GM23248 (cell line): ENCODE results near the gene EML1. TPM values are rescaled to one million over a fixed set of nuclear protein-coding genes. Genes with fewer than 3 reads are reported as not detected.

ENCODE experiments used
- DNase-seq: peaks from one replicate; pipeline ENCODE4 v3.0.0-alpha.2; 2015
- H2AFZ ChIP-seq: fragments of 200-600 bp; sonication (generic); 2 replicates; pipeline ENCODE4 v1.6.1; 2016; ENCODE audit warnings: antibody characterized with exemption
- H3F3A ChIP-seq: fragments of 200-600 bp; sonication (generic); 2 replicates; pipeline ENCODE4 v1.6.1; 2016; ENCODE audit warnings: mild to moderate bottlenecking, antibody characterized with exemption, mixed run types; ENCODE audit not compliant: insufficient read depth
- H3K27ac ChIP-seq: fragments of 200-600 bp; sonication (generic); 2 replicates; pipeline ENCODE4 v1.5.1; 2016; ENCODE audit warnings: mild to moderate bottlenecking
- H3K27me3 ChIP-seq: fragments of 200-600 bp; sonication (generic); replicated peaks from 2 replicates; pipeline ENCODE4 v1.6.1; 2016; ENCODE audit warnings: mild to moderate bottlenecking; ENCODE audit not compliant: insufficient read depth
- H3K36me3 ChIP-seq: fragments of 200-600 bp; sonication (generic); 2 replicates; pipeline ENCODE4 v1.6.1; 2016; ENCODE audit warnings: low read depth, mild to moderate bottlenecking
- H3K4me1 ChIP-seq: fragments of 200-600 bp; sonication (generic); 2 replicates; pipeline ENCODE4 v1.6.1; 2016; ENCODE audit warnings: mild to moderate bottlenecking; ENCODE audit not compliant: insufficient read depth
- H3K4me2 ChIP-seq: fragments of 200-600 bp; sonication (generic); one replicate; pipeline ENCODE4 v1.6.1; 2016; ENCODE audit warnings: mild to moderate bottlenecking; ENCODE audit not compliant: unreplicated experiment
- H3K4me3 ChIP-seq: fragments of 200-600 bp; sonication (generic); 2 replicates; pipeline ENCODE4 v1.5.1; 2016; ENCODE audit warnings: mild to moderate bottlenecking
- H3K79me2 ChIP-seq: fragments of 200-600 bp; sonication (generic); 2 replicates; pipeline ENCODE4 v1.6.1; 2016; ENCODE audit warnings: mild to moderate bottlenecking; ENCODE audit not compliant: insufficient read depth
- H3K9ac ChIP-seq: fragments of 200-600 bp; sonication (generic); 2 replicates; pipeline ENCODE4 v1.6.1; 2016; ENCODE audit warnings: mild to moderate bottlenecking
- H3K9me2 ChIP-seq: fragments of 200-600 bp; sonication (generic); 2 replicates; pipeline ENCODE4 v1.6.1; 2016; ENCODE audit warnings: mixed run types, mild to moderate bottlenecking, moderate library complexity; ENCODE audit not compliant: insufficient read depth
- H3K9me3 ChIP-seq: fragments of 200-600 bp; sonication (generic); one replicate; pipeline ENCODE4 v1.6.1; 2017; ENCODE audit warnings: low read depth
- H4K20me1 ChIP-seq: fragments of 200-600 bp; sonication (generic); 2 replicates; pipeline ENCODE4 v1.6.0; 2016; ENCODE audit not compliant: insufficient read depth
- EZH2 ChIP-seq: fragments of 200-600 bp; sonication (generic); IDR thresholded peaks from 2 replicates; pipeline ENCODE4 v1.6.1; 2018; ENCODE audit warnings: antibody characterized with exemption, mild to moderate bottlenecking; ENCODE audit not compliant: insufficient read depth, poor library complexity, severe bottlenecking
- EZH2phosphoT487 ChIP-seq: fragments of 200-600 bp; sonication (generic); IDR thresholded peaks from 2 replicates; pipeline ENCODE4 v1.6.1; 2018; ENCODE audit warnings: antibody characterized with exemption, moderate library complexity, mild to moderate bottlenecking, low read depth; ENCODE audit not compliant: insufficient read depth
- WGBS, 2 experiments: methylation state at CpG; one replicate each; pipeline ENCODE4 v1.1.6; 2015 to 2017; ENCODE audit warnings: low lambda C conversion rate in 2 of 2, low coverage in 1 of 2; ENCODE audit errors: missing lambda C conversion rate in 2 of 2; 5-methylcytosine and 5-hydroxymethylcytosine counted together
- in situ Hi-C: fragments of 300-500 bp; cut with MboI; formaldehyde crosslinking; loops from 2 replicates; pipeline ENCODE4 v1.15.0; 2020
- polyA plus RNA-seq: library from polyadenylated mRNA; unstranded; fragments of >200 nt; fragmentation: Nextera tagmentation; extraction: Ambion mirVana; gene quantifications from 2 replicates; pipeline ENCODE4 v1.2.1, GENCODE V29; 2016
- total RNA-seq: library from RNA; depleted of rRNA; stranded (reverse); fragments of >200 nt; shearing (Covaris generic); gene quantifications from 2 replicates; pipeline ENCODE4 v1.2.3, GENCODE V29; 2014

EML1 gene
- total and polyA plus RNA-seq, 2 experiments from 2014 or later, result 14.8 to 17.9 TPM

DNA sequence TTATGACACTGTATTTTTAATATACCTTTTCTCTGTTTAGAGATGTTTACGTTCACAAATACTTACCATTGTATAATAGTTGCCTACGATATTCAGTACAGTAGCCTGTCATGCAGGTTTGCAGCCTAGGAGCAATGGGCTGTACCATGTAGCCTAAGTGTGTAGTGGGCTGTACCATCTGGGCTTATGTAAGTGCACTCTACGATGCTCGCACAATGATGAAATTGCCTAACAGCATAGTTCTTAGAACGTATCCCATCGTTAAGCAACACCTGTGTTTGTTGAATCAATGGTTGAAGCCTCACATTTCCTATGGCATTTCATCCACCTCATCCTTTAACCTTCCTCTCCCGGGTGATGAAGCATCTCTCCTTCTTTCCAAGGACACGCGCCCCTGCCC lies 12.5 kb upstream of the EML1 start:
- DNase-seq, result no peak
- Histone ChIP-seq H3K4me3 (no peak overlapping the region), H3K79me2 (no peaks in the 10 kb centered on the region), H3K4me1 (0 out of 2 replicates have a peak, but pooled peaks cover 4% of the 10 kb centered on the region), H3K4me2 (no peak overlapping the region), H3K9me2 (no peaks in the 10 kb centered on the region), H3K27me3 (no peaks in the 10 kb centered on the region), H2AFZ (no peak overlapping the region), H3K27ac (no peak overlapping the region), H3K9ac (no peak overlapping the region), H3K36me3 (no peaks in the 10 kb centered on the region), H4K20me1 (no peaks in the 10 kb centered on the region), H3K9me3 (no peaks in the 10 kb centered on the region), H3F3A (peaks cover 13% of the 10 kb centered on the region; the same call in 1 of the 2 replicates)
- WGBS, 2 experiments, result 97 to 98% methylated on average over 9 of the region's 9 CpGs
- in situ Hi-C loops, result no loop called here
- TF ChIP-seq EZH2, result no peak
- no peak for TF ChIP-seq EZH2phosphoT487

DNA sequence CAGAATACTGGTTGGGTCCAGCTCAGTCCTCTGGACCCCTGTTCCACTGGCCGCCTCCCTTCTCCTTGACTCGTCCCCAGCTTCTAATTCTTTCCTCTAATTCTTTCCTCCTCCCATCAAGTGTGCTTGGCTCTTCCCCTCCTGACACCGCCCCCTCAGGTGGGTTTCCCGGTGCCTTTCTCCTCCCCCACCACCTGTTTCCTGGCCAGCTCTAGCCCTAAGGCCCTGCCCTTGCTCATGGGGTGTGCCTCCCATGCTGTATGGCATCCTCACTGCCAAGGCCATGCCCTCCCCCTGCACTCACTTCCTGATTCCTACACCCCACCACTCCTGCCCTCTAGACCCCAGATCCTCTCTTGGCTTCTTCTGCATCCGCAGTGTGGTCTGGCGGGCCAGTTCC lies 12.1 kb upstream of the EML1 start:
- Histone ChIP-seq H3K79me2 (no peaks in the 10 kb centered on the region), H4K20me1 (no peaks in the 10 kb centered on the region), H2AFZ (no peak overlapping the region), H3F3A (peaks cover 13% of the 10 kb centered on the region; the same call in 1 of the 2 replicates), H3K9ac (no peak overlapping the region), H3K27me3 (no peaks in the 10 kb centered on the region), H3K9me2 (no peaks in the 10 kb centered on the region), H3K4me2 (no peak overlapping the region), H3K9me3 (no peaks in the 10 kb centered on the region), H3K36me3 (no peaks in the 10 kb centered on the region), H3K4me3 (no peak overlapping the region), H3K4me1 (0 out of 2 replicates have a peak, but pooled peaks cover 4% of the 10 kb centered on the region), H3K27ac (no peak overlapping the region)
- TF ChIP-seq EZH2phosphoT487, result no peak
- no peak for TF ChIP-seq EZH2
- in situ Hi-C loops, result no loop called here
- 80 to 85% methylated on average over 6 of the region's 6 CpGs for WGBS, 2 experiments
- no peak for DNase-seq

DNA sequence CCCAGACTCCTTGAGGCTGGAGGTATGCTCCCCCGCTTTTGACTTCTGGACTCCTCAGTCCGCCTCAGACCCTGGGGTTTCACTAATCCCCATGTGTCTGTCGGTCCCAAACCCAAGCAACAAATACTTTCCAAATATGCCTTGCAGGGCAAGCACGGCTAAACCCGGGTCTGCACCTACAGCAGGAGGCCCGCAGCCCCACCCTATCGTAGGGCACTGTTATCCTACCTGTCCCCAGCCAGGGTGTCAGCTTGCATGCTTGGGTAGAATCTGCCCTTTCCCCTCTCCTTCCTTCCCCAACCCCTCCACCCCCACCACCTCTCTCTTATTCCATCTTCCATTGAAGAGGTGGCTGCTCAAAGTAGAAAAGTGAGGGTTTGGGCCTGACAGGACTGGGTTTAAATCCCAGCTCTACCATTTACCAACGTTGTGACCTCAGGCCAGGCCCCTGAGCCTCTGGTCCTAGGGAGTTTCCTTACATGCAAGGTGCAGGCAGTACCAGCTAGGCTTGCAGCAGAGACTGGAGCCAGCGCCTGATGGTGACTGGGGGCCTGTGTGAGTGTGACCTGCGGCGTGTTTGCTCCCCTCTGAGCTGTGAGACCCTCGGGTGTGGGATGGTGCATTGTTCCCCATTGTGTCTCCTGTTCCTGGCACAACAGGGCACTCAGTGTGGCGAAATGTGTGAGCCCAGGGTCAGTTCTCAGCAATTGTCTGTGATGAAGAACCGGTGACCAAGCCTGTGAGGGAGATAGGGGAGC lies 11.2 kb upstream of the EML1 start:
- no peak overlapping the region for H3K4me3 ChIP-seq
- no peak overlapping the region for H3K27ac ChIP-seq
- H3K79me2 ChIP-seq, result no peaks in the 10 kb centered on the region
- H3K9me3 ChIP-seq, result no peaks in the 10 kb centered on the region
- TF ChIP-seq EZH2 (no peak), EZH2phosphoT487 (no peak)
- H3K36me3 ChIP-seq, result no peaks in the 10 kb centered on the region
- WGBS, 2 experiments, result 78 to 82% methylated on average over 13 to 14 of the region's 14 CpGs
- H3K4me1 ChIP-seq, result 0 out of 2 replicates have a peak, but pooled peaks cover 4% of the 10 kb centered on the region
- in situ Hi-C loops, result no loop called here
- no peak overlapping the region for H3K9ac ChIP-seq
- no peak overlapping the region for H2AFZ ChIP-seq
- H4K20me1 ChIP-seq, result no peaks in the 10 kb centered on the region
- DNase-seq, result no peak
- H3K4me2 ChIP-seq, result no peak overlapping the region
- H3K9me2 ChIP-seq, result no peaks in the 10 kb centered on the region
- peaks cover 13% of the 10 kb centered on the region; the same call in 1 of the 2 replicates for H3F3A ChIP-seq
- no peaks in the 10 kb centered on the region for H3K27me3 ChIP-seq

GRCh38 chr14:99784508-99784907 lies 8.7 kb upstream of the EML1 start:
- Histone ChIP-seq H3K36me3 (no peaks in the 10 kb centered on the region), H3K9me2 (no peaks in the 10 kb centered on the region), H3K4me2 (no peak overlapping the region), H3F3A (peaks cover 6% of the 10 kb centered on the region; the same call in 1 of the 2 replicates), H4K20me1 (no peaks in the 10 kb centered on the region), H3K9ac (no peak overlapping the region), H3K4me3 (no peak overlapping the region), H3K9me3 (no peaks in the 10 kb centered on the region), H3K27me3 (no peaks in the 10 kb centered on the region), H2AFZ (no peak overlapping the region), H3K4me1 (0 out of 2 replicates have a peak, but pooled peaks cover 2% of the 10 kb centered on the region), H3K27ac (no peak overlapping the region), H3K79me2 (no peaks in the 10 kb centered on the region)
- WGBS, 2 experiments, result 92 to 99% methylated on average over 4 of the region's 4 CpGs
- in situ Hi-C loops, result no loop called here
- TF ChIP-seq EZH2 (no peak), EZH2phosphoT487 (no peak)
- DNase-seq, result no peak
